K562 (cell line): Measurements from ENCODE around the gene RYR1. TPM values are rescaled to one million over a fixed set of nuclear protein-coding genes. Genes with fewer than 3 reads are reported as not detected.
A peak's percentile ranks its signal among the peaks of the same experiment; 100 is the strongest.

ENCODE experiments used
- CREB5 ChIP-seq: fragments of 250-450 bp; sonication (Bioruptor Pico); IDR thresholded peaks from 2 replicates; pipeline ENCODE4 v1.5.0; 2020; ENCODE audit warnings: mild to moderate bottlenecking
- DLX4 ChIP-seq: fragments of 250-450 bp; sonication (Bioruptor Pico); IDR thresholded peaks from 2 replicates; pipeline ENCODE4 v1.6.1; 2021; ENCODE audit warnings: mild to moderate bottlenecking
- GABPB2 ChIP-seq: fragments of 250-450 bp; sonication (Bioruptor Pico); conservative IDR thresholded peaks from 2 replicates; pipeline ENCODE4 v1.5.1; 2021; ENCODE audit warnings: mild to moderate bottlenecking
- JUNB ChIP-seq: fragments of 450-650 bp; formaldehyde crosslinking; conservative IDR thresholded peaks from 2 replicates; pipeline ENCODE4 v1.4.0; 2020; ENCODE audit warnings: mild to moderate bottlenecking
- MAZ ChIP-seq, 2 experiments: fragments of 450-650 bp in 1 of 2; sonication (generic) in 1 of 2; formaldehyde crosslinking; IDR thresholded peaks in 1 of 2; conservative IDR thresholded peaks in 1 of 2; 2 replicates each; pipeline versions ENCODE4 v1.4.0 to v1.5.0; 2020; ENCODE audit warnings: mild to moderate bottlenecking in 1 of 2, missing genetic modification reagents in 1 of 2
- NR2C2 ChIP-seq, 2 experiments: fragments of 200-800 bp in 1 of 2; sonication (Bioruptor generic) in 1 of 2; sonication (generic) in 1 of 2; formaldehyde crosslinking in 1 of 2; IDR thresholded peaks; 2 replicates each; pipeline versions ENCODE4 v1.6.1 to v1.8.0; 2016 to 2022; ENCODE audit warnings: mild to moderate bottlenecking in 1 of 2, missing compliant biosample characterization in 1 of 2, missing genetic modification characterization in 1 of 2, missing genetic modification reagents in 1 of 2
- RCOR1 ChIP-seq, 2 experiments: IDR thresholded peaks; 2 replicates each; pipeline ENCODE4 v1.6.1; 2012; ENCODE audit warnings: low read depth in 2 of 2, low read length in 2 of 2, borderline replicate concordance in 1 of 2, improper control_type of control experiment in 1 of 2
- TAF15 ChIP-seq: fragments of 200-400 bp; formaldehyde crosslinking; IDR thresholded peaks from 2 replicates; pipeline ENCODE4 v1.6.1; 2017; ENCODE audit warnings: mild to moderate bottlenecking, low read depth, low read length, moderate library complexity
- TAL1 ChIP-seq: fragments of 450-650 bp; IDR thresholded peaks from 2 replicates; pipeline ENCODE4 v1.6.1; 2016; ENCODE audit warnings: mild to moderate bottlenecking
- ZNF239 ChIP-seq: fragments of 250-450 bp; sonication (Bioruptor Pico); IDR thresholded peaks from 2 replicates; pipeline ENCODE4 v1.4.0; 2020; ENCODE audit warnings: mild to moderate bottlenecking
- ZNF507 ChIP-seq: conservative IDR thresholded peaks from 2 replicates; pipeline ENCODE4 v1.6.1; 2017; ENCODE audit warnings: missing genetic modification characterization, missing compliant biosample characterization
- ZNF668 ChIP-seq: fragments of 250-450 bp; sonication (Bioruptor Pico); IDR thresholded peaks from 2 replicates; pipeline ENCODE4 v1.8.0; 2022; ENCODE audit warnings: mild to moderate bottlenecking, inconsistent platforms
- polyA plus RNA-seq, 8 experiments: library from polyadenylated mRNA; depleted of rRNA in 4 of 8; stranded (reverse) in 5 of 8; unstranded in 3 of 8; fragments of >200 nt; fragmentation: Nextera tagmentation in 2 of 8; fragmentation: Illumina TruSeq in 1 of 8; extraction: Ambion mirVana in 2 of 8; extraction: Trizol in 1 of 8; gene quantifications; 2 replicates each; pipeline versions ENCODE4 v1.2.1 to v1.2.3, GENCODE V29; 2011 to 2014; ENCODE audit warnings: inconsistent platforms in 1 of 8, missing spikeins in 1 of 8
- total RNA-seq, 7 experiments: library from RNA; depleted of rRNA in 6 of 7; stranded (reverse); fragments of >200 nt in 6 of 7; fragmentation: Illumina TruSeq in 2 of 7; extraction: Trizol in 2 of 7; gene quantifications; 2 replicates each; pipeline versions ENCODE4 v1.2.1 to v1.2.3, GENCODE V29; 2011 to 2021; ENCODE audit warnings: low replicate concordance in 1 of 7
- TF ChIP-seq, protein P1 (sequence below): fragments of 450-650 bp; IDR thresholded peaks from 2 replicates; pipeline ENCODE4 v1.6.1; 2016; ENCODE audit warnings: mild to moderate bottlenecking, moderate library complexity

Gene RYR1
- total and polyA plus RNA-seq, 9 of the 15 experiments (the other 6 are each of a cell fraction or from before 2014, with no cell fraction given), result 0.11 to 7.4 (median 3.7) TPM

DNA sequence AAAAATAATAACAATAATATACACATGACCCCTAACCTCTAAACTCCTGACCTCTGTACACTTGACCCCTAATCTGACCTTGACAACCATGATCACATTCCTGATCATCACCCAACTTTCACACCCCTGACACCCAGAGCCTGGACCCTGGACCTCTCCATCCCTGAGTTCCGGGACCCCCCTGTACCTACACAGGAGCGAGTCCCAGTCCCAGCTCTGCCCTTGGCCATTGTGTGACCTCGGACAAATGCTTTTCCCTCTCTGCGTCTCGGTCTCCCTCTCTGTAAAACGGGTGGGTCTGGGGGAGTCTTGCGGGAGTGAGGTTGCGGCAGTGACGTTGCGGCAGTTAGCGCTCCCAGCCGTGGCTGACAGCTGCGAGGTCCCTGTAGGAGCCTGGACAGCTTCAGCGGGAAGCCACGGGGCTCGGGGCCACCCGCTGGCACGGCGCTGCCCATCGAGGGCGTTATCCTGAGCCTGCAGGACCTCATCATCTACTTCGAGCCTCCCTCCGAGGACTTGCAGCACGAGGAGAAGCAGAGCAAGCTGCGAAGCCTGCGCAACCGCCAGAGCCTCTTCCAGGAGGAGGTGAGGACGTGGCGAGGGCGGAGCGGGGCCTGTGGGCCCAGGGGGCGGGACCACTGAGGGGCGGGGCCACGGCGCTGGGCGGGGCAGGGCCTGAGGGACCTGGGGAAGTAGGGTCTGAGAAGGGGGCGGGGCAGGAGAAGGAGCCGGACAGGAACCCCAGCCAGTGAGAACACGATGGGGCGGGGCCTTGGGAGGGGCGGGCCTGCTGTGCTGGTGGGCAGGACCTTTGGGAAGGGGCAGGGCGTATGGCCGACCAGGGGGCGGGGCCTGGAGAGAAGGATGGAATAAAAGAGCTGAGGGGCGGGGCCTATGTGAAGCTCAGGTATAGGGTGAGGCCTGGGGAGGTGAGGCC lies 19.2 kb downstream of the RYR1 start (continued):
- TF ChIP-seq GABPB2 (CRISPR knock-in tag), result no peak
- TF ChIP-seq NR2C2 (CRISPR knock-in tag; IDR thresholded peaks at IDR 0.05), result peak; percentile 85
- TF ChIP-seq NR2C2 (tag; IDR thresholded peaks at IDR 0.05), result peak; percentile 95
- no peak for TF ChIP-seq ZNF239 (CRISPR knock-in tag)
- no peak for TF ChIP-seq DLX4 (CRISPR knock-in tag)
- TF ChIP-seq, protein P1, sequence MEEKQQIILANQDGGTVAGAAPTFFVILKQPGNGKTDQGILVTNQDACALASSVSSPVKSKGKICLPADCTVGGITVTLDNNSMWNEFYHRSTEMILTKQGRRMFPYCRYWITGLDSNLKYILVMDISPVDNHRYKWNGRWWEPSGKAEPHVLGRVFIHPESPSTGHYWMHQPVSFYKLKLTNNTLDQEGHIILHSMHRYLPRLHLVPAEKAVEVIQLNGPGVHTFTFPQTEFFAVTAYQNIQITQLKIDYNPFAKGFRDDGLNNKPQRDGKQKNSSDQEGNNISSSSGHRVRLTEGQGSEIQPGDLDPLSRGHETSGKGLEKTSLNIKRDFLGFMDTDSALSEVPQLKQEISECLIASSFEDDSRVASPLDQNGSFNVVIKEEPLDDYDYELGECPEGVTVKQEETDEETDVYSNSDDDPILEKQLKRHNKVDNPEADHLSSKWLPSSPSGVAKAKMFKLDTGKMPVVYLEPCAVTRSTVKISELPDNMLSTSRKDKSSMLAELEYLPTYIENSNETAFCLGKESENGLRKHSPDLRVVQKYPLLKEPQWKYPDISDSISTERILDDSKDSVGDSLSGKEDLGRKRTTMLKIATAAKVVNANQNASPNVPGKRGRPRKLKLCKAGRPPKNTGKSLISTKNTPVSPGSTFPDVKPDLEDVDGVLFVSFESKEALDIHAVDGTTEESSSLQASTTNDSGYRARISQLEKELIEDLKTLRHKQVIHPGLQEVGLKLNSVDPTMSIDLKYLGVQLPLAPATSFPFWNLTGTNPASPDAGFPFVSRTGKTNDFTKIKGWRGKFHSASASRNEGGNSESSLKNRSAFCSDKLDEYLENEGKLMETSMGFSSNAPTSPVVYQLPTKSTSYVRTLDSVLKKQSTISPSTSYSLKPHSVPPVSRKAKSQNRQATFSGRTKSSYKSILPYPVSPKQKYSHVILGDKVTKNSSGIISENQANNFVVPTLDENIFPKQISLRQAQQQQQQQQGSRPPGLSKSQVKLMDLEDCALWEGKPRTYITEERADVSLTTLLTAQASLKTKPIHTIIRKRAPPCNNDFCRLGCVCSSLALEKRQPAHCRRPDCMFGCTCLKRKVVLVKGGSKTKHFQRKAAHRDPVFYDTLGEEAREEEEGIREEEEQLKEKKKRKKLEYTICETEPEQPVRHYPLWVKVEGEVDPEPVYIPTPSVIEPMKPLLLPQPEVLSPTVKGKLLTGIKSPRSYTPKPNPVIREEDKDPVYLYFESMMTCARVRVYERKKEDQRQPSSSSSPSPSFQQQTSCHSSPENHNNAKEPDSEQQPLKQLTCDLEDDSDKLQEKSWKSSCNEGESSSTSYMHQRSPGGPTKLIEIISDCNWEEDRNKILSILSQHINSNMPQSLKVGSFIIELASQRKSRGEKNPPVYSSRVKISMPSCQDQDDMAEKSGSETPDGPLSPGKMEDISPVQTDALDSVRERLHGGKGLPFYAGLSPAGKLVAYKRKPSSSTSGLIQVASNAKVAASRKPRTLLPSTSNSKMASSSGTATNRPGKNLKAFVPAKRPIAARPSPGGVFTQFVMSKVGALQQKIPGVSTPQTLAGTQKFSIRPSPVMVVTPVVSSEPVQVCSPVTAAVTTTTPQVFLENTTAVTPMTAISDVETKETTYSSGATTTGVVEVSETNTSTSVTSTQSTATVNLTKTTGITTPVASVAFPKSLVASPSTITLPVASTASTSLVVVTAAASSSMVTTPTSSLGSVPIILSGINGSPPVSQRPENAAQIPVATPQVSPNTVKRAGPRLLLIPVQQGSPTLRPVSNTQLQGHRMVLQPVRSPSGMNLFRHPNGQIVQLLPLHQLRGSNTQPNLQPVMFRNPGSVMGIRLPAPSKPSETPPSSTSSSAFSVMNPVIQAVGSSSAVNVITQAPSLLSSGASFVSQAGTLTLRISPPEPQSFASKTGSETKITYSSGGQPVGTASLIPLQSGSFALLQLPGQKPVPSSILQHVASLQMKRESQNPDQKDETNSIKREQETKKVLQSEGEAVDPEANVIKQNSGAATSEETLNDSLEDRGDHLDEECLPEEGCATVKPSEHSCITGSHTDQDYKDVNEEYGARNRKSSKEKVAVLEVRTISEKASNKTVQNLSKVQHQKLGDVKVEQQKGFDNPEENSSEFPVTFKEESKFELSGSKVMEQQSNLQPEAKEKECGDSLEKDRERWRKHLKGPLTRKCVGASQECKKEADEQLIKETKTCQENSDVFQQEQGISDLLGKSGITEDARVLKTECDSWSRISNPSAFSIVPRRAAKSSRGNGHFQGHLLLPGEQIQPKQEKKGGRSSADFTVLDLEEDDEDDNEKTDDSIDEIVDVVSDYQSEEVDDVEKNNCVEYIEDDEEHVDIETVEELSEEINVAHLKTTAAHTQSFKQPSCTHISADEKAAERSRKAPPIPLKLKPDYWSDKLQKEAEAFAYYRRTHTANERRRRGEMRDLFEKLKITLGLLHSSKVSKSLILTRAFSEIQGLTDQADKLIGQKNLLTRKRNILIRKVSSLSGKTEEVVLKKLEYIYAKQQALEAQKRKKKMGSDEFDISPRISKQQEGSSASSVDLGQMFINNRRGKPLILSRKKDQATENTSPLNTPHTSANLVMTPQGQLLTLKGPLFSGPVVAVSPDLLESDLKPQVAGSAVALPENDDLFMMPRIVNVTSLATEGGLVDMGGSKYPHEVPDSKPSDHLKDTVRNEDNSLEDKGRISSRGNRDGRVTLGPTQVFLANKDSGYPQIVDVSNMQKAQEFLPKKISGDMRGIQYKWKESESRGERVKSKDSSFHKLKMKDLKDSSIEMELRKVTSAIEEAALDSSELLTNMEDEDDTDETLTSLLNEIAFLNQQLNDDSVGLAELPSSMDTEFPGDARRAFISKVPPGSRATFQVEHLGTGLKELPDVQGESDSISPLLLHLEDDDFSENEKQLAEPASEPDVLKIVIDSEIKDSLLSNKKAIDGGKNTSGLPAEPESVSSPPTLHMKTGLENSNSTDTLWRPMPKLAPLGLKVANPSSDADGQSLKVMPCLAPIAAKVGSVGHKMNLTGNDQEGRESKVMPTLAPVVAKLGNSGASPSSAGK, result peak; percentile 100
- peak in 1 of 2 experiments; percentile 56; a peak in 3 of 4 replicates for TF ChIP-seq MAZ (CRISPR knock-in tag; conservative IDR thresholded peaks at IDR 0.05 in 1 of 2, IDR thresholded peaks at IDR 0.05 in 1 of 2)
- no peak for TF ChIP-seq TAL1
- TF ChIP-seq ZNF507 (tag), result no peak
- TF ChIP-seq CREB5 (CRISPR knock-in tag), result no peak
- peak; percentile 75; the same call in 1 of the 2 replicates for TF ChIP-seq ZNF668 (CRISPR knock-in tag)
- no peak for TF ChIP-seq JUNB
- peak in 1 of 2 experiments; percentile 17; a peak in 1 of 4 replicates for TF ChIP-seq RCOR1 (IDR thresholded peaks at IDR 0.05; ENCODE audit: borderline replicate concordance in 1 of 2, low read depth in 2 of 2, low read length in 2 of 2)
- no peak for TF ChIP-seq TAF15
